ENCODE measurements around the gene PIK3R5. TPM values are rescaled to one million over a fixed set of nuclear protein-coding genes. Genes with fewer than 3 reads are reported as not detected.

PIK3R5 gene
- total RNA-seq, 2 donors from 2014 or later = 3.2 to 10.4 TPM

- 76% methylated on average over 10 of the region's 10 CpGs for WGBS
- Histone ChIP-seq H3K27ac (no peak overlapping the region), H3K9me3 (no peaks in the 10 kb centered on the region), H3K4me3 (no peak overlapping the region), H3K27me3 (replicated peaks; ENCODE audit: insufficient read depth) (peaks cover 5% of the 10 kb centered on the region), H3K36me3 (no peaks in the 10 kb centered on the region), H3K4me1 (replicated peaks) (no peaks in the 10 kb centered on the region)
- no peak for DNase-seq (ENCODE audit: low spot score)
- intact Hi-C loops (cut with DNase I) = no loop called here
- TF ChIP-seq POLR2AphosphoS5 (IDR thresholded peaks at IDR 0.05) (no peak), POLR2A (IDR thresholded peaks at IDR 0.05) (no peak), CTCF (IDR thresholded peaks at IDR 0.05) (no peak)
These were observed 5.0 kb downstream of the PIK3R5 start for GRCh38 chr17:8960325-8961140.

GRCh38 chr17:8959312-8959918, 6.1 kb downstream of the PIK3R5 start:
- no peak for TF ChIP-seq POLR2AphosphoS5 (IDR thresholded peaks at IDR 0.05)
- TF ChIP-seq CTCF (IDR thresholded peaks at IDR 0.05) = no peak
- no peak for TF ChIP-seq POLR2A (IDR thresholded peaks at IDR 0.05)
- no peaks in the 10 kb centered on the region for H3K4me1 ChIP-seq (replicated peaks)
- H3K36me3 ChIP-seq = no peaks in the 10 kb centered on the region
- H3K9me3 ChIP-seq = no peaks in the 10 kb centered on the region
- no peak overlapping the region for H3K4me3 ChIP-seq
- WGBS = 82% methylated on average over 9 of the region's 9 CpGs
- intact Hi-C loops (cut with DNase I) = no loop called here
- no peak overlapping the region for H3K27ac ChIP-seq
- DNase-seq (ENCODE audit: low spot score) = no peak
- H3K27me3 ChIP-seq (replicated peaks; ENCODE audit: insufficient read depth) = no peaks in the 10 kb centered on the region

GRCh38 chr17:8957721-8958120, 7.8 kb downstream of the PIK3R5 start:
- Histone ChIP-seq H3K27ac (no peak overlapping the region), H3K27me3 (replicated peaks; ENCODE audit: insufficient read depth) (no peaks in the 10 kb centered on the region), H3K4me3 (no peak overlapping the region), H3K36me3 (no peaks in the 10 kb centered on the region), H3K9me3 (no peaks in the 10 kb centered on the region), H3K4me1 (replicated peaks) (no peaks in the 10 kb centered on the region)
- WGBS = 92% methylated on average over 8 of the region's 8 CpGs
- no peak for DNase-seq (ENCODE audit: low spot score)
- TF ChIP-seq POLR2AphosphoS5 (IDR thresholded peaks at IDR 0.05) (no peak), CTCF (IDR thresholded peaks at IDR 0.05) (no peak), POLR2A (IDR thresholded peaks at IDR 0.05) (no peak)
- intact Hi-C loops (cut with DNase I) = no loop called here

- Histone ChIP-seq H3K36me3 (no peaks in the 10 kb centered on the region), H3K4me1 (replicated peaks) (no peaks in the 10 kb centered on the region), H3K27ac (no peak overlapping the region), H3K9me3 (no peaks in the 10 kb centered on the region), H3K4me3 (no peak overlapping the region), H3K27me3 (replicated peaks; ENCODE audit: insufficient read depth) (no peaks in the 10 kb centered on the region)
- WGBS = 54% methylated on average over 5 of the region's 5 CpGs
- TF ChIP-seq POLR2A (IDR thresholded peaks at IDR 0.05) (no peak), POLR2AphosphoS5 (IDR thresholded peaks at IDR 0.05) (no peak), CTCF (IDR thresholded peaks at IDR 0.05) (no peak)
- intact Hi-C loops (cut with DNase I) = no loop called here
- no peak for DNase-seq (ENCODE audit: low spot score)
These were observed 9.0 kb downstream of the PIK3R5 start for GRCh38 chr17:8956465-8956902.

All from prostate gland (tissue), 2 donors.